DMS153 (cell line): Measurements from ENCODE around the gene PDE4A.
"Not testable (repeated sequence)": the region's sequence is repeated elsewhere in the genome, so short reads cannot be mapped to it uniquely, and the experiment has no call there.

Experiments used
- DNase-seq: peaks from one replicate; lab custom pipeline; 2025; lab: John Stamatoyannopoulos, UW

PDE4A gene

DNA sequence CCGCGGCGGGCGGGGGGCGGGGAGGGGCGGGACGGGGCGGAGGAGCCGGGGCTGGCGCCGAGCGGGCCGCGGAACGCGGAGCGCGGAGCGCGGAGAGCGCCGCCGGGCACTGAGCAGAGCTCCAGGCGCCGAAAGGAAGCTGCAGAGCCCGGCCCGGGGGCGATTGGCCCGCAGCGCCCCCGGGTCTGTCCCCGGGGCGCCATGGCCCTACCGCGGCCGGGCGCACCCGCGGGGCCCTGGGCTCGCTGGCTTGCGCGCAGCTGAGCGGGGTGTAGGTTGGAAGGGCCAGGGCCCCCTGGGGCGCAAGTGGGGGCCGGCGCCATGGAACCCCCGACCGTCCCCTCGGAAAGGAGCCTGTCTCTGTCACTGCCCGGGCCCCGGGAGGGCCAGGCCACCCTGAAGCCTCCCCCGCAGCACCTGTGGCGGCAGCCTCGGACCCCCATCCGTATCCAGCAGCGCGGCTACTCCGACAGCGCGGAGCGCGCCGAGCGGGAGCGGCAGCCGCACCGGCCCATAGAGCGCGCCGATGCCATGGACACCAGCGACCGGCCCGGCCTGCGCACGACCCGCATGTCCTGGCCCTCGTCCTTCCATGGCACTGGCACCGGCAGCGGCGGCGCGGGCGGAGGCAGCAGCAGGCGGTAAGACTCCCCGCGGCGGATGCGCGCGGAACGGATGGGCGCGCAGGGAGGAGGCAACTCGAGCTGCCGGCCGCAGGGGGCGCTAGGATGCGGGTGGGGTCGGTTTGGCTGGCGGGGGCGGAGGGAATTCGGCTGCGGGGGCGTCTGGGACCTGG lies at the start of gene PDE4A:
Gene PDE4A, plus strand, starts transcription at position 95 of the 796 bp plus-strand sequence. Its CDS starts 227 bp downstream, at position 322.
- DNase-seq, result no peak

GRCh38 chr19:10372690-10373089 lies 47.6 kb upstream of the PDE4A start:
- DNase-seq, result no peak

DNA sequence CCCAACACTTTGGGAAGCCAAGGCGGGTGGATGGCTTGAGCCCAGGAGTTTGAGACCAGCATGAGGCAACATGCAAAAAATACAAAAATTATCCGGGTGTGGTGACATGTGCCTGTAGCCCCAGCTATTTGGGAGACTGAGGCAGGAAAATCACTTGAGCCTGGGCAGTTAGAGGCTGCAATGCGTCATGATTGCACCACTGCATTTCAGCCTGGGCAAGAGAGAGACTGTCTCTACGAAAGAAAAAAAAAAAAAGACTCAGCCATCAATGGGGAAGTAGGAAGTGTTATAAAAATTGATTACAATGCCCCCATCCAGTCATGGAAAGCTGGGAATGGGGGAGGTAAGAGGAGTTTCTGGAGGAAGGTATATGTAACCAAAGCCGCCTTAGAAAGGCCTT lies 45.4 kb upstream of the PDE4A start:
- no peak for DNase-seq

DNA sequence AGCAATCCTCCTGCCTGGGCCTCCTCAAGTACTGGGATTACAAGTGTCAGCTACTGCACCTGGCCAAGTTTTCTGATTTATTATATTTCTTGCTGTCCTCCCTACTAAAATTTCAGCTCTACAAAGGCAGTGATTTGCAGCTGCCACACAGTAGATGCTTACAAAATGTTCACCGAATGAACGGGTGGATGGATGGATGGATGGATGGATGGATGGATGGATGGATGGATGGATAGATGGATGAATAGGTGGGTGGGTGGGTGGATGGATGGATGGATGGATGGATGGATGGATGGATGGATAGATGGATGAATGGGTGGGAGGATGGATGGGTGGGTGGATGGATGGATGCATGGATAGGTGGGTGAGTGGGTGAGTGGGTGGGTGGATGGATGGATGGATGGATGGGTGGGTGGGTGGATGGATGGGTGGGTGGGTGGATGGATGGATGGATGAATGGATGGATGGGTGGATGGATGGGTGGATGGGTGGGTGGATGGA lies 43.1 kb upstream of the PDE4A start:
- not testable (repeated sequence) for DNase-seq

GRCh38 chr19:10378124-10378523 lies 42.2 kb upstream of the PDE4A start:
- DNase-seq, result no peak

GRCh38 chr19:10379880-10380312 lies 40.4 kb upstream of the PDE4A start:
- DNase-seq, result no peak

- DNase-seq, result peak; percentile 98
Measured at GRCh38 chr19:10380313-10381102, 39.8 kb upstream of the PDE4A start, which contains the start of gene TYK2. Gene TYK2 (minus strand): TSS chr19:10380572. CDS start chr19:10378406, 2,166 bp downstream.

DNA sequence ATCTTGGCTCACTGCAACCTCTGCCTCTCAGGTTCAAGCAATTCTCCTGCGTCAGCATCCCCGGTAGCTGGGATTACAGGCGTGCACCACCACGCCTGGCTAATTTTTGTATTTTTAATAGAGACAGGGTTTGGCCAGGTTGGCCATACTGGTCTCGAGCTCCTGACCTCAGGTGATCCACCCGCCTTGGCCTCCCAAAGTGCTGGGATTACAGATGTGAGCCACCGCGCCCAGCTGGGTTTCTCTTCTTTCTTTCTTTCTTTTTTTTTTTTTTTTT lies 37.2 kb upstream of the PDE4A start:
- not testable (repeated sequence) for DNase-seq

- no peak for DNase-seq
Measured at GRCh38 chr19:10384580-10384979, 35.8 kb upstream of the PDE4A start.

- DNase-seq, result peak; percentile 54
Measured at GRCh38 chr19:10388957-10389356, 31.4 kb upstream of the PDE4A start.

DNA sequence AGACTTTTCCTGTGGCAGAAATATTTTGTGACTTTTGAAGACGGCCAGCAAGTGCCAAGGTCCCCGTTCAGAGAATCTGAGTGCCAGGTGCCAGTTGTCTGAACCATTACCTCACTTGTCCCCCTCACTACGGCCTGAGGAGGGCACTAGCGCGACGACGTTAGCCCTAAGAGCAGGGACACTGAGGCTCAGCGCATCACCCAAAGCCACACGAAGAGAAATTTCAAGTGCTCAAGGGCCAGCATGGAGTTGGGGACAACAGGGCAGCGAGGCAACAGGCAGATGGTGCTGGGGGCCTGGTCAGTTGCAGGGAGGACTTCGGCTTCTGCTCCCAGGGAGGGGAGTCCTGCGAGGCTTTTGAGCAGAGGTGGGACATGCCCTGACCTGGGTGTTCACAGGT lies 30.5 kb upstream of the PDE4A start:
- no peak for DNase-seq

- DNase-seq, result peak; percentile 66
Measured at GRCh38 chr19:10390652-10391286, 29.6 kb upstream of the PDE4A start.

- no peak for DNase-seq
Measured at GRCh38 chr19:10392120-10392519, 28.2 kb upstream of the PDE4A start.

GRCh38 chr19:10393137-10393536 lies 27.2 kb upstream of the PDE4A start:
- no peak for DNase-seq

DNA sequence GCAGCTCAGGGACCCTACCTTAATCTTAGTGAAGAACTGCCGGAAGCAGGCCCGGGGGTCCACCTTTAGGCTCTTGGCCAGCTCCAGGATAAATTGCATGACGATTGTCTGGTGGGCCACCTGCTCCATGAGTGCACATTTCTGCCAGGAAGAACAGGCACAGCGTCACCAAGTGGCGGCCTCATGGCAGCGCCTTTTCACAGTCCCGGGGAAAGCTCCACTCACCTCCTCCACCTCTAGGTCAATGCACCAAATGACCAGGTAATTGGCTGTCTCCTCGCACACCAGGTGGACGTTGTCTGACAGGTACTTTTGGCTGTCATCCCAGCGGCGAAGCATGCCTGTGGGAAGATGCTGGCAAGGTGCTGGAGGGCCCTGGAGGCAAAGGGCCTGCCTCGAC lies 25.3 kb upstream of the PDE4A start:
- no peak for DNase-seq

- DNase-seq, result no peak
Measured at GRCh38 chr19:10395436-10395835, 24.9 kb upstream of the PDE4A start.

- no peak for DNase-seq
Measured at GRCh38 chr19:10395917-10396316, 24.4 kb upstream of the PDE4A start.

GRCh38 chr19:10398819-10399218 lies 21.5 kb upstream of the PDE4A start:
- DNase-seq, result no peak

DNA sequence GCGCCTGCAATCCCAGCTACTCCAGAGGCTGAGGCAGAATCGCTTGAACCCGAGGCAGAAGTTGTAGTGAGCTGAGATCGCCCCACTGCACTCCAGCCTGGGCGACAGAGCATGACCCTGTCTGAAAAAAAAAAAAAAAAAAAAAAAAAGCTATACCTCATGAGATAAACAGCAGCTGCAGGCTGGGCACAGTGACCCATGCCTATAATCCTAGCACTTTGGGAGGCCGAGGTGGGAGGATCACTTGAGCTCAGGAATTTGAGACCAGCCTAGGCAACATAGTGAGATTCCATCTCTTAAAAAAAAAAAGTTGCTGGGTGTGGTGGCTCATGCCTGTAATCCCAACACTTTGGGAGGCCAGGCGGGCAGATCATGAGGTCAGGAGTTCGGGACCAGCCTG lies 21.0 kb upstream of the PDE4A start:
- not testable (repeated sequence) for DNase-seq

- DNase-seq, result no peak
Measured at GRCh38 chr19:10399878-10400277, 20.5 kb upstream of the PDE4A start.

DNA sequence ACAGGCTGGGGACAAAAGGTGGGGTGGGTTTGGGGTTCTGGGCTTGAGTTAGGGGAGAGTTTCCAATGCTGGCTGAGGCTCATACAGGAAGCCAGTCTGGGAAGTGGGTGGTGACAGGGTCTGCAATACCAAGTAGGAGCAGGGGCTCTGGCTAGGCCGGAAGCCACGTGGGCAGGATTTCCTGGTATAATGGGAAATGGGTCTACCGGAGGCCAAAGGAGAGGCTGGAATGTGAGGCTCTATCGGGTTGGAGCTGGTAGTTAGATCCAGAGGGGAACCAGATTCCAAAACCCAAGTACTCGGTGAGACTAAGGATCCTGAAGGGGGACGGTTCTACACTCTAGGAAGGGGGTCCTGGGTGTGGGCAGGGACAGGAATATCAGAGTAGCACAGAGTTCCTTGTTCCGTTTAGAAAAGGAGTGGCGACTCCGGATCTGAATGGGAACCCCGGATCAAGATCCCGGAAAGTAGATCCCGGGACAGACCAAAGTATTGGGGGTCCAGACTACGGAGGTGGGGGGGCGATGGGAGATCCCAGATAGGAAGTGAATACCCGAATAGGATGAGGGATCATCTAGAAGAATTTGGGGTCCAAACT lies 17.8 kb upstream of the PDE4A start:
- no peak for DNase-seq
